DMS114 treated with DMSO at 0.1 percent for 48 hours (cell line): ENCODE results near the gene RBM23.
A peak's percentile ranks its signal among the peaks of the same experiment; 100 is the strongest.
"Not testable (repeated sequence)": the region's sequence is repeated elsewhere in the genome, so short reads cannot be mapped to it uniquely, and the experiment has no call there.

Experiments used
- DNase-seq: peaks from one replicate; lab custom pipeline; 2025; ENCODE audit not compliant: unreplicated experiment; lab: John Stamatoyannopoulos, UW

RBM23 gene

GRCh38 chr14:22919601-22919921 lies 612 bp upstream of the RBM23 start:
- no peak for DNase-seq

- DNase-seq, result no peak
Observed at GRCh38 chr14:22915886-22916521, 2.9 kb downstream of the RBM23 start.

- not testable (repeated sequence) for DNase-seq
Observed at GRCh38 chr14:22914836-22915235, 4.1 kb downstream of the RBM23 start.

- no peak for DNase-seq
Observed at GRCh38 chr14:22910916-22911315, 8.0 kb downstream of the RBM23 start.

- no peak for DNase-seq
Observed at GRCh38 chr14:22908601-22909000, 10.3 kb downstream of the RBM23 start.

- no peak for DNase-seq
Observed at GRCh38 chr14:22907429-22907828, 11.5 kb downstream of the RBM23 start.

- DNase-seq, result no peak
Observed at GRCh38 chr14:22906073-22906472, 12.9 kb downstream of the RBM23 start.

GRCh38 chr14:22905627-22906026 lies 13.3 kb downstream of the RBM23 start:
- DNase-seq, result no peak

- no peak for DNase-seq
Observed at GRCh38 chr14:22903742-22904087, 15.2 kb downstream of the RBM23 start.

- DNase-seq, result no peak
Observed at GRCh38 chr14:22901799-22902198, 17.1 kb downstream of the RBM23 start.

GRCh38 chr14:22900081-22900799 lies 18.7 kb downstream of the RBM23 start:
- DNase-seq, result peak; percentile 71

- no peak for DNase-seq
Observed at GRCh38 chr14:22898302-22899090, 20.5 kb downstream of the RBM23 start.

GRCh38 chr14:22897357-22897756 lies 21.6 kb downstream of the RBM23 start:
- DNase-seq, result no peak

- no peak for DNase-seq
Observed at GRCh38 chr14:22896760-22897159, 22.2 kb downstream of the RBM23 start.

- DNase-seq, result no peak
Observed at GRCh38 chr14:22896356-22896755, 22.6 kb downstream of the RBM23 start.

- no peak for DNase-seq
Observed at GRCh38 chr14:22895402-22895801, 23.5 kb downstream of the RBM23 start.

GRCh38 chr14:22893706-22894105 lies 25.2 kb downstream of the RBM23 start:
- no peak for DNase-seq

- no peak for DNase-seq
Observed at GRCh38 chr14:22892488-22892887, 26.5 kb downstream of the RBM23 start.

- DNase-seq, result no peak
Observed at GRCh38 chr14:22890416-22890815, 28.5 kb downstream of the RBM23 start.

- no peak for DNase-seq
Observed at GRCh38 chr14:22888662-22889061, 30.3 kb downstream of the RBM23 start.

- no peak for DNase-seq
Observed at GRCh38 chr14:22887990-22888378, 31.0 kb downstream of the RBM23 start.

- no peak for DNase-seq
Observed at GRCh38 chr14:22887260-22887989, 31.5 kb downstream of the RBM23 start.
